Measurements from ENCODE around the gene GLB1L3. TPM values are rescaled to one million over a fixed set of nuclear protein-coding genes. Genes with fewer than 3 reads are reported as not detected.

The GLB1L3 gene
- total and polyA plus RNA-seq, 3 donors from 2014 or later, result 13.2 to 21.3 (median 15.6) TPM

DNA sequence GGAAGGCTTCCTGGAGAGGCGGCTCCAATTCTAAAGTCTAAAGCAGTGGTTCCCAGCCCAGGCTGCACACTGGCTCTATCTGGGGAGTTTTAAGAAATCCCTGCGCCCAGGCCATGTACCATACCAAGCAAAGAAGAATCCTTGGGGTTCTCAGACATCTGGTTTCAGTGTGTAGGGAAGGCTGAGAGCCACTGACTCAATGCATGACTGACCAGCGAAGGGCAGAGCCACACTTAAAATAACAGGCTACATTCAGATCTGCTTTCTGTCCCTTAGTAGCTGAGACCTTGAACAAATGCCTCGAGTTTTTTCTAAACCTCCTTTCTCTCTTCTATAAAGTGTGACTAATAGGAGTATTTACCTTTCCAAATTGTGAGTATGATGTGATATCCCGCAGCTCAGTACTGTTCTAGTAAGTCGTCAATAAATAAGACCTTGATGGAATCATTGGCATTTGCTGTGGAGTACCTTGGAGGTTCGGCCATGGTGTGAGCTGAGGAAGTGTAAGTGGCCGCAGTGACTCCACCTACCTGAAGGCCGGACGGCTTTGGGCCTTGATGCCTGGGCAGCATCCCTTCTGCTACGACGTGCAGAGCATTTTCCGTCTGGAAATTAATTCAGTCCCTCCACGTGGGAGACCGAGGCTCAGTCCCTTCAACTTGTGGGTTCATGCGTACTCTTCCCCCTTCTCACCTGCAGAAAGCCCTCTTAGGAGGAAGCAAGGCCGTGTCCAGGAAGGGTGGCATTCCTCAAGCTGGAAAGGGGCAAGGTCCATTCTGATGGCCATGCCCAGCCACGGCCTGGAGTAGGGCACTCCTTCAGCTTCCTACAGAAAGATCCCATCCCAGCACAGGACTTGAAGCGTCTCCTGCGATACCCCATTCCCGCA, 80.7 kb downstream of the GLB1L3 start:
- Histone ChIP-seq H3K4me3 (no peak overlapping the region), H3K27ac (no peak overlapping the region), H3K4me1 (no peaks in the 10 kb centered on the region), H3K36me3 (ENCODE audit: low read depth, missing control alignments) (no peaks in the 10 kb centered on the region), H3K27me3 (no peaks in the 10 kb centered on the region), H3K9me3 (no peaks in the 10 kb centered on the region)
- no peak for DNase-seq
- WGBS, 2 donors, result 92% methylated on average over 14 to 21 of the region's 21 CpGs
- TF ChIP-seq, protein P1, sequence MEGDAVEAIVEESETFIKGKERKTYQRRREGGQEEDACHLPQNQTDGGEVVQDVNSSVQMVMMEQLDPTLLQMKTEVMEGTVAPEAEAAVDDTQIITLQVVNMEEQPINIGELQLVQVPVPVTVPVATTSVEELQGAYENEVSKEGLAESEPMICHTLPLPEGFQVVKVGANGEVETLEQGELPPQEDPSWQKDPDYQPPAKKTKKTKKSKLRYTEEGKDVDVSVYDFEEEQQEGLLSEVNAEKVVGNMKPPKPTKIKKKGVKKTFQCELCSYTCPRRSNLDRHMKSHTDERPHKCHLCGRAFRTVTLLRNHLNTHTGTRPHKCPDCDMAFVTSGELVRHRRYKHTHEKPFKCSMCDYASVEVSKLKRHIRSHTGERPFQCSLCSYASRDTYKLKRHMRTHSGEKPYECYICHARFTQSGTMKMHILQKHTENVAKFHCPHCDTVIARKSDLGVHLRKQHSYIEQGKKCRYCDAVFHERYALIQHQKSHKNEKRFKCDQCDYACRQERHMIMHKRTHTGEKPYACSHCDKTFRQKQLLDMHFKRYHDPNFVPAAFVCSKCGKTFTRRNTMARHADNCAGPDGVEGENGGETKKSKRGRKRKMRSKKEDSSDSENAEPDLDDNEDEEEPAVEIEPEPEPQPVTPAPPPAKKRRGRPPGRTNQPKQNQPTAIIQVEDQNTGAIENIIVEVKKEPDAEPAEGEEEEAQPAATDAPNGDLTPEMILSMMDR (IDR thresholded peaks at IDR 0.05), result no peak
- no peak for TF ChIP-seq POLR2A (IDR thresholded peaks at IDR 0.05)
- intact Hi-C loops (cut with DNase I; ENCODE audit: low total_unique reads), result no loop called here

DNA sequence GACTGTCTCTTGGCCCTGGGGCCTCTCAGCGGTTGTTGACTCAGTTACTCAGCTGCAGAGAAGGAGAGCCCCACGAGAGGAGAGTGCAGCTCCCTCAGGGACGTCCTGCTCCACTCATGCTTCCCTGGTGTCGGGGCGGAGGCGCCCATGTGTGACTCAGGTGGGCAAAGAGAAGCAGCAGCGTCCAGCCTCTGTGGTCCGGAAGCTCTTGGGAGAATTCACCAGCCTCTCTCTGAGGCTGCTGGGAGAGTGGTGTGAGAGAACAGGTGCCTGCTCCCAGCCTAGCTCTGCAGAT, 81.3 kb downstream of the GLB1L3 start:
- Histone ChIP-seq H3K4me1 (no peaks in the 10 kb centered on the region), H3K4me3 (no peak overlapping the region), H3K27ac (no peak overlapping the region), H3K9me3 (no peaks in the 10 kb centered on the region), H3K27me3 (no peaks in the 10 kb centered on the region), H3K36me3 (ENCODE audit: low read depth, missing control alignments) (no peaks in the 10 kb centered on the region)
- intact Hi-C loops (cut with DNase I; ENCODE audit: low total_unique reads), result no loop called here
- TF ChIP-seq, protein P1 (IDR thresholded peaks at IDR 0.05), result no peak
- no peak for TF ChIP-seq POLR2A (IDR thresholded peaks at IDR 0.05)
- DNase-seq, result no peak
- WGBS, 2 donors, result 89% methylated on average over 8 of the region's 8 CpGs; no CpG with 5 or more reads in 1 of the 2 donors

DNA sequence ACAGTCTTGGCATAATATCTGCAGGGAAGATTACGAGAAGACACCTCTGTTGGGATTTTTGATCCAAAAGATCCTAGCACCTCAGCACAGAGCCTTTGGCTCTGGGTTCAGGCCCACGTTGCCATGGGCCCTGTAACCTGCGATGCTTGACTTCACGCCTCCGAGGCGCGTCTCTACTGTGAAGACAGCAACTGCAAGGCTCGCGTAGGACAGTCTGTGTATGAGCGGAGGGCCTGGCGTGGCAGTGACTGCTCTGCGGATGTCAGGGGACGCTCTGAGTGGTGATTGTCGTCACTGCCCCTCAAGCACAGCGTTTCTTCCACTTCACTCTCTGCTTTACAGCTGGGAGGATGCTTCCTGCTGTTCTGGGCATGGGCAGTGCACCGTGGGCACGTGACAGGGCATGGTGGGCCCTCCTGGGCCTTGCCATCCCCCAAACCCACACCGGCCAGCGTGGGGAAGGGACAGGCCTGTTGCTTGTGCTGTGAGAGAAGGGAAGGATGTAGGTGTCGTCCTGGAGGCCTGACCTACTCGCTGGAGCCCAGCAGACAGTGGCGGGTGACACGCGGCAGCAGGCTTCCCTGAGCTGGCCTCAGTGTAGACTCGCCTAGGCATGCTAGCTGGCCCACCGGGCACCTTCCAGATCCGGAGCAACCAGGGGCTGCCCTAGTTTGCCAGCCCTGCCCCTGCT, 82.1 kb downstream of the GLB1L3 start:
- Histone ChIP-seq H3K9me3 (no peaks in the 10 kb centered on the region), H3K4me3 (no peak overlapping the region), H3K4me1 (no peaks in the 10 kb centered on the region), H3K27ac (no peak overlapping the region), H3K36me3 (ENCODE audit: low read depth, missing control alignments) (no peaks in the 10 kb centered on the region), H3K27me3 (no peaks in the 10 kb centered on the region)
- intact Hi-C loops (cut with DNase I; ENCODE audit: low total_unique reads), result no loop called here
- WGBS, 2 donors, result 90 to 96% methylated on average over 19 to 27 of the region's 27 CpGs
- DNase-seq, result no peak
- TF ChIP-seq, protein P1 (IDR thresholded peaks at IDR 0.05), result no peak
- TF ChIP-seq POLR2A (IDR thresholded peaks at IDR 0.05), result no peak

DNA sequence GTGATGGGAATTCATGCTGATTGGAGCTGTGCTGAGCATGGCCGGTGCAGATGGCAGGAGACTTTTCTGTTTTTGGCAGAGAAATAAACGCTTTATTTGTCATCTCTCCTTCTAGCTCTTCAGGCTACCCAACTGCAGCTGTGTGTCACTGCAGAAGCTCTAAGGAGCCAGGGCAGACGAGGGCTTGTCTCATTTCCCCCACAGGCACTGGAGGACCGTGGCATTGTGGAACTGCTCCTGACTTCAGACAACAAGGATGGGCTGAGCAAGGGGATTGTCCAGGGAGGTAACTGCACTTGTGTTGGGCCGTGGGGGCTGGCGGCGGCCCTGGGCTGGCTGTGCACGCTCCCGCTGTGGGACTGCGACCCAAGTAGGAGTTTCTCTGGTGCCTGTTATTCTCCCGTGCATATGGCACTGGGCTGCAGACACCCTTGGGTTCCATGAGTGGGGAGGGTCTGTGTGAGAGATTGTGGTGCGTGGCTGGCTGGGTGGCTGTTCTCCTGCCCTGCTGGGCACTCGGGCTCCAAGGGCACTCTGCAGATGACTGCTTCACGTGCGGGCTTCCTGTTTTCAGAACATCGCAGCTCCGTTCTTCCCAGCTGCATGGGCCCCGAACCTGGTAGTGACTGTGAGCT, 82.8 kb downstream of the GLB1L3 start:
- Histone ChIP-seq H3K4me3 (no peak overlapping the region), H3K9me3 (no peaks in the 10 kb centered on the region), H3K27me3 (no peaks in the 10 kb centered on the region), H3K36me3 (ENCODE audit: low read depth, missing control alignments) (no peaks in the 10 kb centered on the region), H3K27ac (no peak overlapping the region), H3K4me1 (no peaks in the 10 kb centered on the region)
- TF ChIP-seq, protein P1 (IDR thresholded peaks at IDR 0.05), result no peak
- no peak for TF ChIP-seq POLR2A (IDR thresholded peaks at IDR 0.05)
- intact Hi-C loops (cut with DNase I; ENCODE audit: low total_unique reads), result no loop called here
- no peak for DNase-seq
- 85 to 93% methylated on average over 16 to 18 of the region's 18 CpGs for WGBS, 2 donors
